Heart left ventricle (tissue), 16 donors: Measurements from ENCODE around the gene LHFPL3. TPM values are rescaled to one million over a fixed set of nuclear protein-coding genes. Genes with fewer than 3 reads are reported as not detected.

Experiments
- ATAC-seq, 4 donors: fragments of 200-7000 bp; cut with Tn5 transposase; one replicate each; pipeline ENCODE4 v1.9.1; 2020 to 2022; ENCODE audit warnings: moderate library complexity in 4 of 4, mild to moderate bottlenecking in 3 of 4, moderate number of reproducible peaks in 1 of 4
- DNase-seq, 5 donors: peaks; one replicate each; pipeline ENCODE4 v3.0.0-alpha.2; 2020
- H3K27ac ChIP-seq, 12 donors: fragments of 200-600 bp; sonication (generic) in 4 of 12; one replicate each; pipeline versions ENCODE4 v1.5.0 to v1.8.0; 2016 to 2022; ENCODE audit warnings: mild to moderate bottlenecking in 2 of 12
- H3K27me3 ChIP-seq, 9 donors: fragments of 200-600 bp; sonication (generic) in 2 of 9; one replicate each; pipeline versions ENCODE4 v1.5.1 to v1.8.0; 2016 to 2022; ENCODE audit warnings: mild to moderate bottlenecking in 3 of 9
- H3K36me3 ChIP-seq, 9 donors: fragments of 200-600 bp; sonication (generic) in 2 of 9; one replicate each; pipeline versions ENCODE4 v1.5.0 to v1.8.0; 2018 to 2022; ENCODE audit warnings: mild to moderate bottlenecking in 2 of 9
- H3K4me1 ChIP-seq, 12 donors: fragments of 200-600 bp; sonication (generic) in 4 of 12; one replicate each; pipeline versions ENCODE4 v1.5.0 to v1.8.0; 2016 to 2022; ENCODE audit warnings: mild to moderate bottlenecking in 3 of 12
- H3K4me3 ChIP-seq, 12 donors: fragments of 200-600 bp; sonication (generic) in 4 of 12; one replicate each; pipeline versions ENCODE4 v1.5.0 to v1.8.0; 2017 to 2022; ENCODE audit warnings: mild to moderate bottlenecking in 9 of 12, moderate library complexity in 4 of 12
- H3K9me3 ChIP-seq, 12 donors: fragments of 200-600 bp; sonication (generic) in 4 of 12; one replicate each; pipeline versions ENCODE4 v1.5.0 to v1.8.0; 2016 to 2022; ENCODE audit warnings: mild to moderate bottlenecking in 1 of 12
- POLR2A ChIP-seq, 2 donors: fragments of 450-650 bp; IDR thresholded peaks; one replicate each; pipeline ENCODE4 v1.6.1; 2017; ENCODE audit warnings: antibody characterized with exemption in 2 of 2, mild to moderate bottlenecking in 2 of 2, moderate library complexity in 2 of 2
- WGBS, 4 donors: extraction: QIAGEN DNeasy Blood & Tissue Kit in 2 of 4; methylation state at CpG; one replicate each; pipeline versions ENCODE4 v1.1.5 to v1.1.7; 2013 to 2018; 5-methylcytosine and 5-hydroxymethylcytosine counted together
- intact Hi-C, 10 donors: fragments of 100-400 bp; cut with DNase I; formaldehyde crosslinking; loops; one replicate each; pipeline versions ENCODE4 v1.11.1 to v1.14.2; 2022
- polyA plus RNA-seq, 2 donors: library from polyadenylated mRNA; stranded (reverse); fragments of 200-250 nt; gene quantifications; one replicate each; pipeline ENCODE4 v1.2.3, GENCODE V29; 2013
- total RNA-seq, 9 donors: library from RNA; depleted of rRNA in 2 of 9; stranded (reverse); fragments of >200 nt in 2 of 9; fragmentation: NEBNext Ultra II Directional in 3 of 9; extraction: Animal tissue kit (Norgen Biotek cat#: 25700) in 3 of 9; gene quantifications; one replicate each; pipeline versions ENCODE4 v1.1.0 to v1.2.4, GENCODE V29; 2016 to 2023
- TF ChIP-seq, protein P1 (sequence below), 12 donors: fragments of 200-600 bp; sonication (generic) in 4 of 12; IDR thresholded peaks; one replicate each; pipeline versions ENCODE4 v1.5.0 to v1.8.0; 2018 to 2022; ENCODE audit warnings: antibody characterized with exemption in 12 of 12, mild to moderate bottlenecking in 5 of 12
- donor health status: ischemic (EF 13 %, LVEDD 7.1; RV severe dilation, severe dysfunction).
- donor health status: healthy with polysubstance abuse.
- donor health status: DM: no; HTN: yes; CAD: no.
- donor health status: DM: no; HTN: no; CAD: no.
- donor health status: ischemic (EF 25% LVEDD 6.9; RV normal size, moderate dysfunction).
- donor health status: ischemic (EF 25% LVEDD 5.7; RV mildly dilated, moderate dysfunction).
- donor health status: healthy.
- donor health status: DM: yes; HTN: yes; CAD: no.
- donor health status: ischemic (EF 35%, LVEDD 5.7; RV mildly dilated, moderate dysfunction).
- donor health status: nonischemic (EF 11% LVEDD 7.7; RV severe dilation, severe dysfunction).
- donor health status: DM: yes; HTN: yes; CAD: no.
- donor health status: PGD.
- donor health status: ischemic (EF 29% LVEDD 5.4; RV normal size, mild dysfunction).
- donor health status: nonischemic (EF 23%, LVEDD 6.1; RV moderate dilation, normal function).

Gene LHFPL3
- total and polyA plus RNA-seq, 11 donors: not detected

DNA sequence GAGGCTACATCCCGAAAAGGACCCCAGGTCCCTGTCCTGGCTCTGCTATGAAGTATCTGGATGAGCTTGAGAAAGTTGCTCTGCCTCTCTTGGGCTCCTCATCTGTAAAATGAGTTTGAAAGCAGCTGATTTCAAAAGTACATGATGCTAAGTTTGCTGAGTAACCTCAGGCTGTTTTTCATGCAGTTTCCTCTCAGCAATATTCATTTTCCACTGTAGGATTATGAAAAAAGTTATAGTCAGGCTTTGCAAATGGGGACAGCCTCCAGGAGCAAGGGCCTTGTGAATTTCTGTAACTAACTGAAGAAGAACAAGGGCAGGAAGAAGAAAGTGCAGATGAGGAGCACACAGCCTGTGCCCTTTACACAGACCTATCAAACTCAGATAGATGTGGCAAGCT is 518.3 kb downstream of the LHFPL3 start:
- TF ChIP-seq, protein P1, sequence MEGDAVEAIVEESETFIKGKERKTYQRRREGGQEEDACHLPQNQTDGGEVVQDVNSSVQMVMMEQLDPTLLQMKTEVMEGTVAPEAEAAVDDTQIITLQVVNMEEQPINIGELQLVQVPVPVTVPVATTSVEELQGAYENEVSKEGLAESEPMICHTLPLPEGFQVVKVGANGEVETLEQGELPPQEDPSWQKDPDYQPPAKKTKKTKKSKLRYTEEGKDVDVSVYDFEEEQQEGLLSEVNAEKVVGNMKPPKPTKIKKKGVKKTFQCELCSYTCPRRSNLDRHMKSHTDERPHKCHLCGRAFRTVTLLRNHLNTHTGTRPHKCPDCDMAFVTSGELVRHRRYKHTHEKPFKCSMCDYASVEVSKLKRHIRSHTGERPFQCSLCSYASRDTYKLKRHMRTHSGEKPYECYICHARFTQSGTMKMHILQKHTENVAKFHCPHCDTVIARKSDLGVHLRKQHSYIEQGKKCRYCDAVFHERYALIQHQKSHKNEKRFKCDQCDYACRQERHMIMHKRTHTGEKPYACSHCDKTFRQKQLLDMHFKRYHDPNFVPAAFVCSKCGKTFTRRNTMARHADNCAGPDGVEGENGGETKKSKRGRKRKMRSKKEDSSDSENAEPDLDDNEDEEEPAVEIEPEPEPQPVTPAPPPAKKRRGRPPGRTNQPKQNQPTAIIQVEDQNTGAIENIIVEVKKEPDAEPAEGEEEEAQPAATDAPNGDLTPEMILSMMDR (IDR thresholded peaks at IDR 0.05): no peak
- TF ChIP-seq POLR2A (IDR thresholded peaks at IDR 0.05): no peak
- intact Hi-C loops: loop anchor here (2.0 to 10.0 kb wide), 9 partner anchors 202 to 1324 kb away; no protein-coding TSS in a partner anchor
- no peak for DNase-seq
- no peaks in the 10 kb centered on the region for H3K4me1 ChIP-seq
- 53 to 89% (median 78%) methylated on average over 1 of the region's 1 CpG for WGBS, 4 donors
- no peak overlapping the region for H3K4me3 ChIP-seq
- no peaks in the 10 kb centered on the region for H3K36me3 ChIP-seq
- H3K9me3 ChIP-seq: no peaks in the 10 kb centered on the region
- ATAC-seq: no peak
- no peak overlapping the region for H3K27ac ChIP-seq
- peaks cover 0 to 19% (median 0%) of the 10 kb centered on the region in 9 donors for H3K27me3 ChIP-seq

DNA sequence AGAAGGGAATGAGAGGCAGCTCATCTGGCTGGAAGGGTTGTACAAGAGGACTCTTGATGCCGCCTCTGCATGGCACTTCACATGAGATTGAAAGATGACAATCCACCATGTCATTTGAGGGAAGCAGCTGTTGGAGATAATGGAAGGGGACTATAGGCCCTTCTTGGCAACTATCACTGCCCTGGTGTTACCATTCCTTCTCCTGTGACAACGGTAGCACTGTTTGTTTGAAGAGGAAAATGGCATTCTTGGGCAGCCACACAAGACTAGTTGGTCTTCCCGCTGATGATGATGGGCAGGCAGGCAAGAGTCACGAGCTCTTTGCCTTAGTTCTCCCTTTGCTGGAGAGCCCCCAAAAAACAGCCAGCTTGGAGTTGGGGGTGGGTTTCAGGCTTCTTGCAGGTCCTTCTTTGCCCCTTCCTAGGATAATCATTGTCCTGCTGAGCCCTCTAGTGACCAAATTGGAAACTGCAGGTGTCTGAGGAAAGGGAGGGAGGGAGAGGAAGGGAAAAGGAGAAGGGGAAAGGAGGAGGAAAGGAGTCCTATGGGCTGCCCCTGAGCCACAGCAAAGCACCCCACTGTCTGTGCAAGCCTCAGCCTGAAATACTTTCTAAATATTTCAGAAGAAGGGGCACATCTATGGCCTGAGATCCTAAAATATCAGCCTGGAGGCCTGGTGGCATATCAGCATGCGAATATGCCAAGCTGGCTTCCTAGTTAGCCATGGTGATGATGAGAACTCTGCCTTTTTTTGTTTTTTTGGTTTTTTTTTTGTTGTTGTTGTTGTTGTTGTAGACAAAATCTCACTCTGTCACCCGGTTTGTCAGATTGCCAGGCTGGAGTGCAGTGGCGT is 520.0 kb downstream of the LHFPL3 start:
- Histone ChIP-seq H3K4me1 (no peaks in the 10 kb centered on the region), H3K36me3 (no peaks in the 10 kb centered on the region), H3K4me3 (no peak overlapping the region), H3K27me3 (peaks cover 0 to 15% (median 0%) of the 10 kb centered on the region in 9 donors), H3K9me3 (no peaks in the 10 kb centered on the region), H3K27ac (no peak overlapping the region)
- ATAC-seq (peak in 1 of 4 donors; percentile 41), DNase-seq (peak in 3 of 5 donors; percentile 13 to 31 (median 27))
- no peak for TF ChIP-seq POLR2A (IDR thresholded peaks at IDR 0.05)
- TF ChIP-seq, protein P1 (IDR thresholded peaks at IDR 0.05): peak; percentile 62 to 84 (median 75)
- intact Hi-C loops: loop anchor here in 9 of 10 donors (2.0 to 10.0 kb wide), 10 partner anchors 204 to 1326 kb away; no protein-coding TSS in a partner anchor
- WGBS, 4 donors: 54 to 57% (median 56%) methylated on average over 7 of the region's 7 CpGs

DNA sequence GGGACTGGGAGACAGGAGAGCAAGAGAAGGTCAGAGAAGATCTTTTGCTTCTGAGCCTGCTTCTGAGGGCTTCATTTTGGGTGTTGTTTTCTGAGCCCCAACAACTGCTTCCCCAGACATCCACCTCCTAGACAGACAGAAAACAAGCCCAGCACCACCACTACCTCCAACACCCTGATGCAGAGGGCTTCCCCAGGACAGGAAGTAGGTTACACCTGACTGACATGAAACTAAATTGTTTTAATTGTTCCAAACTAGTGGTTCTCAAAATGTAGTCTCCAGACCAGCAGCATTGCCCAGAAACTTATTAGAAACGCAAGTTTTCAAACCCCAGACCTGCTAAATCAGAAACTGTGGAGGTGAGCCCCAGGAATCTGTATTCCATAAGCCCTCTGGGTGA is 522.0 kb downstream of the LHFPL3 start:
- intact Hi-C loops: no loop called here
- WGBS, 4 donors: 69 to 93% (median 81%) methylated on average over 1 of the region's 1 CpG
- TF ChIP-seq, protein P1 (IDR thresholded peaks at IDR 0.05): no peak
- no peak for TF ChIP-seq POLR2A (IDR thresholded peaks at IDR 0.05)
- H3K4me3 ChIP-seq: no peak overlapping the region
- ATAC-seq: no peak
- no peaks in the 10 kb centered on the region for H3K36me3 ChIP-seq
- H3K27me3 ChIP-seq: peaks cover 0 to 12% (median 0%) of the 10 kb centered on the region in 9 donors
- DNase-seq: no peak
- H3K9me3 ChIP-seq: no peaks in the 10 kb centered on the region
- no peak overlapping the region for H3K27ac ChIP-seq
- H3K4me1 ChIP-seq: no peaks in the 10 kb centered on the region

DNA sequence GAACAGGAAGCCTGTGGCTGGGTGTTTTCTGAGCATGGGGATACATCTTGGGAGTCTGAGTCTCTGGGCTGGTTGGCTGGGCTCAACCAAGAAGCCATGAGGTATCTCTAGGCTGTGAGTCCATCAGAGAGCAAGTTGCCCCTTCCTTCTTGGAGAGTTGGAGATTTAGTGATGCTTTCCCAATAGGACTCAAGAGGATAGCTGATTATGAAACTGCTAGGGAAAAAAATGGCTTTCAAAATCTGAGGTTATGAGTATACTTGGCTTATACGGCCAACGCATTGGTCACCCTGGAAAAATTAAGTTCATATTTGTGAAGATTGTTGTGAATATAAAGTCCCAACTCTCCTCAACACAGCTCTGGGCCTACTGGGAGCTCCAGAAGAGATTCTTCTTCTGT is 522.9 kb downstream of the LHFPL3 start:
- WGBS, 4 donors: 90 to 98% (median 93%) methylated on average over 2 of the region's 2 CpGs
- ATAC-seq: no peak
- no peak for DNase-seq
- Histone ChIP-seq H3K27ac (no peak overlapping the region), H3K4me3 (no peak overlapping the region), H3K4me1 (no peaks in the 10 kb centered on the region), H3K9me3 (no peaks in the 10 kb centered on the region), H3K36me3 (no peaks in the 10 kb centered on the region), H3K27me3 (peaks cover 0 to 5% (median 0%) of the 10 kb centered on the region in 9 donors)
- intact Hi-C loops: no loop called here
- TF ChIP-seq, protein P1 (IDR thresholded peaks at IDR 0.05): no peak
- no peak for TF ChIP-seq POLR2A (IDR thresholded peaks at IDR 0.05)
